Renal cortical epithelial cell (primary cell): ENCODE data around the gene AKR1E2. TPM values are rescaled to one million over a fixed set of nuclear protein-coding genes. Genes with fewer than 3 reads are reported as not detected.

Experiments
- DNase-seq: peaks from one replicate; pipeline ENCODE4 v3.0.0-alpha.2; 2011; ENCODE audit warnings: low read depth
- total RNA-seq: library from RNA; depleted of rRNA; stranded (reverse); fragments of >200 nt; gene quantifications from 2 replicates; pipeline ENCODE4 v1.2.3, GENCODE V29; 2014

Gene AKR1E2
- total RNA-seq: 5.4 and 6.0 TPM in 2 replicates

- DNase-seq: peak; percentile 81
These were observed at the start of gene AKR1E2 for GRCh38 chr10:4825868-4826791. Gene AKR1E2 (plus strand): TSS chr10:4826207. CDS start chr10:4826325, 118 bp downstream.

- DNase-seq: no peak
These were observed 49.8 kb upstream of the AKR1E2 start for GRCh38 chr10:4776234-4776638.

- DNase-seq: no peak
These were observed 47.2 kb upstream of the AKR1E2 start for GRCh38 chr10:4778761-4779160.

GRCh38 chr10:4780091-4780490, 45.9 kb upstream of the AKR1E2 start:
- DNase-seq: no peak

- DNase-seq: peak; percentile 79
These were observed 45.2 kb upstream of the AKR1E2 start for GRCh38 chr10:4780782-4781181.

GRCh38 chr10:4781955-4782354, 44.1 kb upstream of the AKR1E2 start:
- peak; percentile 99 for DNase-seq

- DNase-seq: no peak
These were observed 41.2 kb upstream of the AKR1E2 start for GRCh38 chr10:4784667-4785333.

- no peak for DNase-seq
These were observed 39.8 kb upstream of the AKR1E2 start for GRCh38 chr10:4786043-4786839.

- no peak for DNase-seq
These were observed 36.0 kb upstream of the AKR1E2 start for GRCh38 chr10:4790045-4790444.

- no peak for DNase-seq
These were observed 35.1 kb upstream of the AKR1E2 start for GRCh38 chr10:4790922-4791321.

- DNase-seq: no peak
These were observed 33.6 kb upstream of the AKR1E2 start for GRCh38 chr10:4792381-4792780.

GRCh38 chr10:4801405-4801804, 24.6 kb upstream of the AKR1E2 start:
- DNase-seq: no peak

- DNase-seq: no peak
These were observed 23.1 kb upstream of the AKR1E2 start for GRCh38 chr10:4802711-4803487.

- no peak for DNase-seq
These were observed 22.2 kb upstream of the AKR1E2 start for GRCh38 chr10:4803822-4804221.

GRCh38 chr10:4804465-4804864, 21.5 kb upstream of the AKR1E2 start:
- DNase-seq: no peak

GRCh38 chr10:4806534-4806933, 19.5 kb upstream of the AKR1E2 start:
- no peak for DNase-seq

GRCh38 chr10:4807761-4808507, 18.1 kb upstream of the AKR1E2 start:
- DNase-seq: peak; percentile 94

GRCh38 chr10:4809156-4809555, 16.9 kb upstream of the AKR1E2 start:
- no peak for DNase-seq

GRCh38 chr10:4810092-4810491, 15.9 kb upstream of the AKR1E2 start:
- DNase-seq: peak; percentile 18

GRCh38 chr10:4812046-4812445, 14.0 kb upstream of the AKR1E2 start:
- no peak for DNase-seq

- peak; percentile 93 for DNase-seq
These were observed 13.0 kb upstream of the AKR1E2 start for GRCh38 chr10:4813023-4813422.
